IPS-NIHi11 (cell line): ENCODE measurements around the gene ATF7.
"Not testable (repeated sequence)": the region's sequence is repeated elsewhere in the genome, so short reads cannot be mapped to it uniquely, and the experiment has no call there.

Experiments used
- DNase-seq: peaks from one replicate; pipeline ENCODE4 v3.0.0; 2012; ENCODE audit warnings: mixed read lengths, low spot score

Gene ATF7

DNA sequence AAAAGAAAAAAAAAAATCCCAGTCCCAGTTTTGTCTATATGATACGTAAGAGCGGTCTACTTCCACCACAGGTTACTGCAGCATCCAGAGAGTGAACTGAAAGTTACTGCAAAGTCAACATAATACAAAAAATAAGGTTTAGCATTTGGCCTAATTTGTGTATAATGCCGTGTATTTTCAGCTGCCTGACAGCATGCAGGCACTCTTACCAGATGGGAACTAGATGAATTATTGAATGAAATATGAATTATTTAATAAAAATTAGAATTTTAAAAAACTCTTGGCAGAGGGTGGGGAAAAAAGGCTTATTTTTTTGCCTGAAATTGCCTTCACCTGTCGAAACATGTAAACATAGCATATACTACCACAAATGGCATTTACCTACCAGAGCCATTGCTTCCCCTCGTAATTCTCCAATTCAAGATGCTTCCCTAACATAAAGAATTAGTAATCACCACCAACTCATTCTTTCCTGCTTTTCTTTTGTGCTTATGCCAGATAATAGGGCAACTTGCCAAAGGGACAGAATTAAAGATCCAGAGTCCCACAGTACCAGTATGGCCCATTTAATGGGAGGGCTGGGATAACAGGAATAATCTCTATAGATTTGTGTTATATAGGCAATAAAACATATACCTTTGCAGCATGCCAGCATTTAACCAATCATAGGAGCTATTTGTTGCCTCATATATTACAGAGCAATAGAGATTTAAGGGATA, 31.1 kb downstream of the ATF7 start:
- DNase-seq: no peak

DNA sequence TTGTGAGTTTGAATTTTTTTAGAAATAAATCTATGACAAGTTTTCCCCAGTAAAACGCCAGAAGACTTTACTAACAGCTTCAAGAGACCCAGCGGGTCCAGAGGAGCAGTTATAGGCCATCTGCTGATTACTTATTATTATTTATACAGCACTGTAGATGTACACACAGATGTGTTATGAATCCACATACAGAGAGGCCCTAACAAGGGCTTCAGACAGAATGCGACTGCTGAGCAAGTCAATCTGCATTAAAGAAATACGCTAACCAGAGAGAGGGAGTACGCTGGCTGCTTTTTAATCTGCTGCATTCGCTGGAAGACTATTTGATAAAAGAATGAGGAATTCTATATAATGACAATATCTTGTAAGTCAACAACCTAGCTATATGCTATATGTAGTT, 32.5 kb downstream of the ATF7 start:
- DNase-seq: no peak

DNA sequence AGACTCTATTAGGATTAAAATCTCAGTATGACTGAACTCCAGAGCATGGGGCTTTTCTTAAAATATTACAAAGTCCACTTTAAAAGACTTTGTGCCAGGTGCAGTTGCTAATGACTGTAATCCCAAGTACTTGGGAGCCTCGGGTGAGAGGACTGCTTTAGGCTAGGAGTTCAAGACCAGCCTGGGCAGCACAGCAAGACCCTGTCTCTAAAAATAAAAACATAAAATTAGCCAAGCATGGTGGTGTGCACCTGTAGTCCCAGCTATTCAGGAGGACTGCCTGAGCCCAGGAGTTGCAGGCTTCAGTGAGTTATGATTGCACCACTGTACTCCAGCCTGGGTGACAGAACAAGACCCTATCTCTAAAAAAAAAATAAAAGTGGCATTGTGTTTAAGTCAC, 33.2 kb downstream of the ATF7 start:
- no peak for DNase-seq

DNA sequence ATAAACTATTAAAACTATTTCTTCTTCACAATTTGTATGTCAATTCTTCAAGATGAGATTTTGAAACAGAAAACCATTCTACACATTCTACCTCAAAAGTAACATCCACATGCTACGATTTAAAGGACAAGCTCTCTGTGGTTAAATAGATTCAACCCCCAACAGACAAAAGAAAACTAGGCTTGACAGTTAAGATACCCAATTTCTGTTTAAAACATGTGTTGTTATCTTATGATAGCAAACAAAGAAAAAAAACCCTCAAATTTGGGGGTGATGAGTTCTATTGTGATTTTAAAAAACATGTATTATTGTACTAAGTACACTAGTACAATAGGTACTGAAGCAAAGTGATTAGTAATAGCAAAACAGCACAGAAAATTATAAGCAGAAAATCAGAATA, 33.8 kb downstream of the ATF7 start:
- DNase-seq: no peak

DNA sequence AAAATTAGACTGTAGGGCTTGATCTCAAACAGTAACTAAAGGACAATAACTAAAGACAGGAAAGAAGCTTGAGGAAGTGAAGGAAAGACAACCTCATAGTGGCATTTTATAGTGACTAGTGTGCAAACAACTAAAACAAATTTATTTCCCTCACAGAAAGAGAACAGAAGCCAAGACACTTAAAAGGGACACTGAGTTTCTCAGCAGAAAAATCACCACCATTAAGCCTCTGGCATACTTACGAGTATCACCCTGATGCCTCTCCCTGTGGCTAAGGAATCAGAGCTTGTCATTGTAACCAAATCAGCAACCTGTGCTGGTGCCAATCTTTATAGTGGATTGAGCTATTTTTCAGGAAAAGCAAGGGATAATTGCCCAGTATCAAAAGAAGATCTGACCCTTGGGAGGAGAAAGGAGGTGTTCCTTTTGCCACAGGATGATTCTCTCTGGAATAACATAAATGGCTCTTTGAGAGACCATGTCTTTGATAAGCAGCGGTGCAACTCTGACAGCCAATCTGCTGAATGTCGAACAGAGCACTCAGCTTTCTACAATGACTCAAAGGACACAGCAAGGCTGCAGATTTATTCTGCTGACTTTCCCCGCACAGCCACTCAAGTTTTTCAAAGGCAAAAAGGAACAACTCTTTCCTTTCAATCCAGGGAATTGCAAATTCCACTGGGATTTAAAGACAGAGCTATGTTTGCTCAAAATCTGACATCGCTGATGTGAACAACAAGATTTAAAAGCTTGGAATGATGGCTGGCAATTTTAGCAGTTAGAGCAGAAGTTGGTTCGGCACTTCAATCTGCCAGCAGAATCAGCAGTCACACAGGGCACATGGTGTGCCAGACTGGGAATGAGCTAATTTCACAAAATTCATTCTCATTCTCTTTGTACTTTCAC, 34.6 kb downstream of the ATF7 start:
- no peak for DNase-seq

DNA sequence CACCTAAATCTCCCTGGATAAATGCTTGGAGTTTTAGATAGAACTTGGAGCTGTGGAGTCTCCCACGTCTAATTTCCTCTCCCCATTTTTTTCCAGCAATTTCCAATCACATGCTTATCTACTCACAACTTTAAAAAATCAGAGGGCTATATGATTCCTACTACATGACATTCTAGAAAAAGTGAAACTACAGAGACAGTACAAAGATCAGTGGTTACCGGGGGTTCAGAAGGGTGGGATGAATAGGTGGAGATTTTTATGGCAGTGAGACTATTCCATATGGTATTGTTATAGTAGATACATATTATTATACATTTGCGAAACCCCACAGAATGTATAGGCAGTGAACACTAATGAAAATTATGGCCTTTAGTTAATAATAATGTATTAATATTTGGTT, 35.5 kb downstream of the ATF7 start:
- DNase-seq: no peak

DNA sequence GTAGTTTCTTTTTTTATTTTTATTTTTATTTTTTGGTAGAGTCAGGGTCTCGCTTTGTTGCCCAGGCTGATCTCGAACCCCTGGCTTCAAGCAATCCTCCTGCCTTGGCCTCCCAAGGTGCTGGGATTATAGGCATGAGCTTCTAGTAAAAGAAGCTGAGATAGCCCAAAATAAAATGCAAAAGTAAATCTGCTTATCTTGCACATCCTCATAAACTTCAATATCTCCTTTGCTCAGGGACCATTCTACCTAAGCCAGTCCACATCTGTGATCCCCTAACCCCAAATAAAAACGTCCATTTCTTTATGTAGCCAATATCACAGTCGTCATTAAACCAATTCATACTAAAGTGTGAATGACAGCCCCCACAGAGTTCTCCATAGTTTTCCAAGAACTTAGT, 36.3 kb downstream of the ATF7 start:
- DNase-seq: no peak

DNA sequence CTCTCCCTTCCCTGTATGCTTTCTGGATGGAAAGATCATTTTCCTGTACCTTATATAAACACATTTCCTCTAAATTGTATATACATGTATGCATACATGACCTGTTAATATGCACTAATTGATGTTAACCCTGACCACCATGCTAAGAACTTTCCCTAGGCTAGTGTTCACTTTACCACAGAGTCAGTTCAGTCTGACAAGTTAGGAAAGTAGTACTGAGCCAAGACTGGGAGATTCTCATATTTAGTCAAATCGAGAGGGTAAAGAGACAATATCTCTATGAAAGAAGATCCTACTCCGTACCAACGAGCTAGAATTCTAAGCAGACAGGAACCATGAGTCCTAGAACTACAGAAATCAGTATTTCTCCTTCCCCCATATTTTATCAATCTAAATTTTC, 36.8 kb downstream of the ATF7 start:
- DNase-seq: no peak

DNA sequence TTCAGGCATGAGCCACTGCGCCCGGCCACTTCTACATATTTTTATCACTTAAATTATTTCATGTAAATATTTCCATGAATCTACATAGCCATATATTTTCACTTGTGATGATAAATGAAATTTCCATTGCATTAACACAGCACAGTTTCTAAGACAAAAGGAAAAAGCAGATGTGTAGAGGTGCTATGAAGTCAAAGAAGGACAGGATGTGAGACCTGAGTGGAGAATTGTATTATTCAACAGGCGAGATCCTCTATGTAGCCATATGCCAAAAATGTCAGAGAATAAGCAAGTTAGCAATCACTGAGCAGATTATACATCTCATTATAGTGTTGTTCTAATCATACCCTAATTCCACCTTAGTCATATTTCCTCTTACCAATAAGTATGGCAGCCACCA, 38.1 kb downstream of the ATF7 start:
- DNase-seq: no peak

DNA sequence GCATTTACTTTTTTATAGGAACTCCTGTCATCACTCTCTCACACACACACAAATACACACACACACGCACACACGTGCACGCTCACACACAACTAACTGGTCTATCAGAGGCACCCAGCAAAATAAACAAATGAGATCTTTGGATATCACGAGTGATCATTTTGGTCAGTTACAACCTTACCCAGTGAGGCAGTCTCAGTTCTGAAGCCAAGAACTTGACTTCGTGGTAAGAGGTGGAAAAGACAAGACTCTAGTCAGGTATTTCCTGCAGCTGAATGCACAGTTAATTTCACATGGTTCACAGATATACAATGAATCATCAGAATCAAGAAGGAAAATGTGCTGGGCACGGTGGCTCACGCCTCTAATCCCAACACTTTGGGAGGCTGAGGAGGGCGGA, 39.4 kb downstream of the ATF7 start:
- no peak for DNase-seq

DNA sequence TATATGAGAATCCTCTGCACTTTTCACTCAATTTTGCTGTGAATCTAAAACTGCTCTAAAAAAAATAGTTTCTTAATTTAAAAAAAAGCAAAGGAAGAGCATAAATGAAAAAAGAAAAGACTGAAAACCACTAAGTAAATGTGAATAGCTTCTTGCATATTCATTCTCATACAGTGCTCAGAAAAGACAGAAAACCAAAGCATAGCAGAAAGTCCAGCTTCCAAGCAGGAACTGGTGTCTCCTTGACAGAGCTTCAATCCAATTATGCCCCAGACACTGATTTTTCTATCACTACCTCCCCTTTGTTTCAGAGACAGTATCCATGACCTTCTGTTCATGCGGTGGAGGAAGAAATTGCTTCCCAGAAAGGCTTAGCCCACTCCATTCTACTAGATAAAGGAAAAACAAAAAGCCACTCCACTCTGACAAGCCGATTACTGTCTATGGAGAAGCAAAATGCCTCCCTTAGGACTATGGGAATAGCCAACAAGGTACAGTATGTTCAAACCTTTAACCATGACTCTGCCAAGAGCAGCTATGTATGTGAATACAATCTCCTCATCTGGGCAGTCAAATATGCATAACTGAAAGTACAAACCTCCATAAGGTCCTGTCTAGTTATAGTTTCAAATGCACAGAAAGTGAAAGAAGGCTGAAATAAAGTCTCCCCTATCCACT, 40.6 kb downstream of the ATF7 start:
- DNase-seq: no peak

DNA sequence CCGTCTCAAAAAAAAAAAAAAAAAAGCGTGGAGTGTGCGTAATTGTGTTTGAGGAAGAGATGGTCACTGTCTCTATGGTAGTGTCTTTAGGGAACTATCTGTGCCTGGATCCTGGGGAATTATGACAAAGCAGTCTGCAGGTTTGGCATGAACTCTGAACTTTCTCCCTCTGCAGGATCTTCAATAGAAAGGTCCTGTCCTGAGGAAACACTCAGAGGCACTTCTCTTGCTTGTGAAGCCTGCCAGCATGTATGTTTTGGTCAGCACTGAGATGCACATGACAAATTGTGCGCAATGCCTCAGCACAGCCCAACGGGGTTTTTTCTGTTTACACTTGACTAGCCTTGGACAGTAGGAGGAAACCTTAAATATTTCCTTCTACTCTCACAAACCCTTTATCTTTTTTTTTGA, 46.6 kb downstream of the ATF7 start:
- DNase-seq: no peak

DNA sequence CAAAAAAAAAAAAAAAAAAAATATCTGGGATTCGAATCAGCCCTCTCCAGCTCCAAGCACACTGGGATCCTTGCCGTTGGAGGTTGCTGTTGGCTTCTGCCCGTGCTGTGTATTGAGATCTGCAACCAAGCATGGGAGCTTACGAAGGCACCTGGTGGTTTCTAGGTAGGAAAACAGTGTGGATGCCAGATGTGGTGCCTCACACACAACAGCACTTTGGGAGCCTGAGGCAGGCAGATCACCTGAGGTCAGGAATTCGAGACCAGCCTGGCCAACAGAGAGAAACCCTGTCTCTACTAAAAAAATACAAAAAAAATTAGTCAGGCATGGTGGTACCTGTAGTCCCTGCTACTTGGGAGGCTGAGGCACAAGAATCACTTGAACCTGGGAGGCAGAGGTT, 47.4 kb downstream of the ATF7 start:
- DNase-seq: no peak

DNA sequence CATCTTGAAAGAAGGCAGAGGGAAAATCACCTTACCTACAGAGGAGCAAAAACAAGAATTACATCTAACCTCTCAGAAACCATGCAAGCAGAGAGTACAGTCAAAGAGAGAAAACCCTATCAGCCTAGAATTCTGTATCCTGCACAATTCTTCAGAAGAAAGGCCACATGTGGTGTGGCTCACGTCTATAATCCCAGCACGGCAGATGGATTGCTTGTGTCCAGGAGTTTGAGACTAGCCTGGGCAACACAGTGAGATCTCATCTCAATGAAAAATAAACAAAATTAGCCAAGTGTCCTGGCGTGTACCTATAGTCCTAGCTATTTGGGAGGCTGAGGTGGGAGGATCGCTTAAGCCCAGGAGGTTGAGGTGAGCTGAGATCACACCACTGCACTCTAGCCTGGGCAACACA, 48.2 kb downstream of the ATF7 start:
- no peak for DNase-seq

DNA sequence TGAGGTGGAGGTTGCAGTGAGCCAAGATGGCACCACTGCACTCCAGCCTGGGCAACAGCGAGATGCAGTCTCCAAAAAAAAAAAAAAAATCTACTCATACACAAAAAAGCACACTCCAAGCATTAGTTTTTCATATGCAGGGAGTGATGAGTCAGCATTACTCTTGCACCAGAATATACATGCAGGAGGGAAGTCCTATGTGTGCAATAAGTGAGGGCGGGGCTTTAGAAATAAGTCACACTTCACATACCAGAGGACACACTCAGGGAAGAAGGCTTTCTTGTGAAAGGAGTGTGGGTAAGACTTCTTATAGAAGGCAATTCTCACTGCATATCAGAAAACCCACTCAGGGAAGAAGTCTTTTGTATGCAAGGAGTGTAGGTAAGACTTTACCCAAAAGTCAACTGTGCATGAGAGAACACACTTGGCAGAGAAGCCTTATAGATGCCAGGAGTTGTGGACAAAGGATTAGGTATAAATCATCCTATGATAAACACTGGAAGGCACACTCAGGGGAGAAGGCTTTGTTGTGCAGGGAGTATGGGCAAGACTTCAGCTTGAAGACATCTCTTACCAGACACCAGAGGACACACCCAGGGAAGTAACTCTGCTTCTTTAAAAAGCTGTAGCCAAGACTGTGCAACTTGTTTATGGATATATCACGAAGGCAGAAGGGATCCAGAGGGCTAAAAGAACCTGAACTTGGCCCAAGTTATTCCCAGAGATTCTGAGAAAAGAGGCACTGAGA, 50.5 kb downstream of the ATF7 start:
- no peak for DNase-seq

DNA sequence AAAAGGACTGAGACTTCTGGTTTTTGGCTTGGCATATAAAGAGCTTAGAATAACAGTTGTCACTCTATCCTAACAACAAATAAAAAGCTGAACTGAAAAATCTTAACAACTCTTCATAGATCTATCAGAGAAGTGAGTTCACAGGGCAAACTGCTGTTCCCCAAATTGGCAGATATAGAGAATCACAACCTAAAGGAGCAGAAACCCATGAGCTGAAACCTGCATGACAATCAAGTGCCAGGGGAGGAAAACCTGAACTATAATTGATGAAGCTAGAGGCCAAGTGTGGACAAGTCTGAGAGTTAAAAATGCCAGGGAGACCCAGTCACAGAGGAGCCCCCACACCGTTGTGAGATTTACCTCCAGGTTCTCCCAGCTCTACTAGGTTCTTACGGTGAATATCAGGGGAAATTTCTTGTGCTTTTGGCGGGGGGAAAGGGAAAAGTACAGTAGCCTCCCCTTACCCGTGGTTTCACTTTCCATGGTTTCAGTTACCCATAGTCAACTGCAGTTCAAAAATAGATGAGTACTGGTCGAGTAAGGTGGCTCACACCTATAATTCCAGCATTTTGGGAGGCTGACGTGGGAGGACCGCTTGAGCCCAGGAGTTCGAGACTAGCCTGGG, 53.9 kb downstream of the ATF7 start:
- DNase-seq: no peak

DNA sequence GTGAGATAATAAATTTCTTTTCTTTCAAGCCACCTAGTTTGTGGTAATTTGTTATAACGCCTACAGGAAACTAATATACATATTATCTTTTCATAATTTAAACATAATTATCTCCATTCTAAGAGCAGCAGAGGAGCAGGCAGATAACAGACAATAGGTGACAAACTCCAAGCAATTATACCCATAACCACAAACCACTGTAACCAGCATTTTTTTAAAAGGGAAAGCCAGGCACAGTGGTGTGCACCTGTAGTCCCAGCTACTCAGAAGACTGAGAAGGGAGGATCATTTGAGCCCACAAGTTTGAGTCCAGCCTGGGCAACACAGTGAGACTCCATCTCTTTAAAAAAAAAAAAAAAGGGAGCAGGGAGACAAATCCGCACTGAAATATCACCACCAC, 54.9 kb downstream of the ATF7 start:
- DNase-seq: no peak

DNA sequence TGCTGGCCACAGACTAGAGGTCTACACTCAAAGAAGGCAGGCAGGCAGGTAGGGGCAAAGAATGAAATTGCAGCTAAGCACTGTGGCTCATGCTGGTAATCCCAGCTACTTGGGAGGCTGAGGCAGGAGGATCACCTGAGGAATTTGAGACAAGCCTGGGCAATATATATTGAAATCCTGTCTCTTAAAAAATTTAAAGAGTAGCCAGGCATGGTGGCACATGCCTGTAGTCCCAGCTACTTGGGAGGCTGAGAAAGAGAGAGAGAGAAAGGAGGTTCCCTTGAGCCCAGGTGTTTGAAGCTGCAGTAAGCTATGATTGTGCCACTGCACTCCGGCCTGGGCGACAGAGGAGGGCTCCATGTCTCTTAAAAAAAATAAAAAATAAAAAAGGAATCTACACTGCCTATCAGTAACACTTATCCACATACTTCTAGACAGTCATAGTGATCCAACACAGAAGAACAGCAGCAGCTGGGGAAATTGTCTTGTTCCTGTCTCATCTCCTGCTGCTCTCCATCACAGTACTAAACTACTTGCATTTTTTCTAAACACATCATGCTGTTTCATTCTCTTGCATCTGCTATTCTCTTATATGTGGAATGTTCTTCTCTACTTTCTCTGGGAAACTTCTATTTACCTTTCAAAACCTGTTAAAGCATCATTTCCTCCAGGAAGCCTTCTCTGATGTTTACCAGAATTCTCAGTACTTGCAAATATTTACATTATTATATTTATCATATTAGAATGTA, 57.2 kb downstream of the ATF7 start:
- peak; percentile 35 for DNase-seq

DNA sequence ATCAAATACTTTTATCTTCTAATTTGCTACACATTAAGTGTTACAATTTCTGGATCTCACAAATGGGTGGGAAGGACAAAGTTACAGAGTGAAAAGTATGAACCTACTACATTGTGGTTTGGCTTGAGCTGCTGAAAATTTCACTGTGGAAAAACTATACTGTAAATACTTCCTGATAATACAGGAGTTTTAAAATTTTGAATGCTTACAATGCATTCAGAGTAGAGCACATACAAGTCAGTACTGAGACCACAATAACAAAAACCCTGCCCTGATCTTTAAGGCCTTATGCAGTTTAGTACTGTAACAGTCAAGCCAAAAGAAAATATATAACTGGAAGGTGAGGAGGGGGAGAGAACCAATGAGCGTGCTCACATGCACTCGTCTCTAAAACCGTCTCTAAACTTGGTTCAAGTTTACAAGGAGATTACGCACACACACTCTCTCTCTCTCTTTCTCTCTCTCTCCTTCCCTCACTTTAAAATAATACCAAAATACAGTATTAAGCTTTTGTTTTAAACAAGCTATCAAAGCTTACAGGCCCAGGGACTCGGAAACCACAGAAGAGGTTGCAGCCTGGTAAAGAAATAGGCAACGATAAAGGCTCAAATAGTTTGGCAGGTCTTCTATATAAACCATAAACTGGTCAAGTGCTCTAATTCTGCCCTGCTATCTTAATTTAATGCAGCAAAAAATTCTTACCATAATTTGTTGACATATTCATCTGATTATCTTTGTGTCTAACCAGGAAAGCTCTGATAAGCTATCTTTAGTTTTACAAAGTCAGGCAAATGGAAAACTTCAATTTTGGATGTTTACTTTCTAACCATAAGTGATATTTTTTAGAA, 58.0 kb downstream of the ATF7 start:
- no peak for DNase-seq

DNA sequence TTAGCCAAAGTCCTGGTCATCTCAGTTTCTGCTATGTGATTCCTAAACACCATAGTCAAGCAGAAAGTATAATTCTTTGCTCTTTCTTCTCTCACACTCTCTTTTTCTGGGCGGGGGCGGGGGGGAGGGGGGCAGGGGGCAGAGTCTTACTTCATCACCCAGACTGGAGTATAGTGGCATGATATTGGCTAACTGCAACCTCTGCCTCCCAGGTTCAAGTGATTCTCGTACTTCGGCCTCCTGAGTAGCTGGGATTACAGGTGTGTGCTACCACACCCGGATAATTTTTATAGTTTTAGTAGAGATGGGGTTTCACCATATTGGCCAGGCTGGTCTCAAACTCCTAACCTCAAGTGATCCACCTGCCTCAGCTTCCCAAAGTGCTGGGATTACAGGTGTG, 60.8 kb downstream of the ATF7 start:
- not testable (repeated sequence) for DNase-seq
